VCaP (cell line): ENCODE data around the gene MAGEF1.

Experiments used
- H3K27ac ChIP-seq: fragments of 450-650 bp; 2 replicates; pipeline ENCODE4 v1.5.1; 2017
- CTCF ChIP-seq: fragments of 450-650 bp; conservative IDR thresholded peaks from 2 replicates; pipeline ENCODE4 v1.5.1; 2017; ENCODE audit warnings: mild to moderate bottlenecking, moderate library complexity

Gene MAGEF1, protein sequence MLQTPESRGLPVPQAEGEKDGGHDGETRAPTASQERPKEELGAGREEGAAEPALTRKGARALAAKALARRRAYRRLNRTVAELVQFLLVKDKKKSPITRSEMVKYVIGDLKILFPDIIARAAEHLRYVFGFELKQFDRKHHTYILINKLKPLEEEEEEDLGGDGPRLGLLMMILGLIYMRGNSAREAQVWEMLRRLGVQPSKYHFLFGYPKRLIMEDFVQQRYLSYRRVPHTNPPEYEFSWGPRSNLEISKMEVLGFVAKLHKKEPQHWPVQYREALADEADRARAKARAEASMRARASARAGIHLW

GRCh38 chr3:184711493-184712247, at the start of gene MAGEF1:
MAGEF1 (minus strand) TSS chr3:184712064; CDS start chr3:184711821, 243 bp downstream.
- no peak for TF ChIP-seq CTCF

DNA sequence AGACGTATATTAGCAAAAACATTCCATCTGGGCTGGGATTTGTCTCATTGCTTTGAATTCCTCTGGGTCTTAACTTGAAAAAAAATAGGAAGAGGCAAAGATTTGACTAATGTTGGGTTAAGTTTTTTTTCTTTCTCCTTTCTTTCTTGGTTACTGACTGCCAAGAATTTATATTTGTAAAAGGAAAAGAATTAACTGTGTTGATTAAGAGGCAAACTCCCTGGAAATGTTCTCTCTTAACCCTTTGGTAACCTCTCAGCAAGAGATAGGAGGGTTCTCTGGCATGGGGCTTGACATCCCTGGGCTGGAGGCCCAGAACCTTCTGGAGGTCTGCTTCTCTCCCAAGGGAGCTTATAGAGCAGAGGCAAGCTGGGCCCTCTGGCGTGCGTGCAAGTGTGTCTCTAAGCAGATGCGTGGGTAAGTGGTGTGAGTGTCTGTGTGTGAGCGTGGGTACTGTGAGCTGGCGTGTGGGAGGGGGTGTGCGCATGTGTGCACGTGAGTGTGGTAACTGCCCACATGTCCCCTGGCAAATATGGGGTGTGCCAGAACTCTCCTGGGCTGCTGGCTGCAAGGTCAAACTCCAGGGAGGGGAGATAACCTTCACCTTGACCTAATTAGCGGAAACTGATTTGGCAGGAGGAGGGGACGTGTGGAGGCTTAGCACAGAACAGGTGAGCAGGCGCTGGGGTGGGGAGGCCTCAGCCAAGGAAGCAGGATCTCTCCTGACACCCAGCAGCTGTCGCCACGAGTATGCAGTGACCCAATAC, 49.4 kb upstream of the MAGEF1 start:
- H3K27ac ChIP-seq: no peak overlapping the region
- no peak for TF ChIP-seq CTCF

More at GRCh38 chr3:184711493-184712247, at the start of gene MAGEF1:
- peak within 1 kb of the TSS; percentile 98 for H3K27ac ChIP-seq

GRCh38 chr3:184760337-184761074, 48.6 kb upstream of the MAGEF1 start:
- no peak for TF ChIP-seq CTCF
- no peak overlapping the region for H3K27ac ChIP-seq

GRCh38 chr3:184759666-184760200, 47.9 kb upstream of the MAGEF1 start:
- no peak overlapping the region for H3K27ac ChIP-seq
- TF ChIP-seq CTCF: no peak

- no peak for TF ChIP-seq CTCF
- no peak overlapping the region for H3K27ac ChIP-seq
Observed at GRCh38 chr3:184758056-184758455, 46.2 kb upstream of the MAGEF1 start.

- no peak overlapping the region for H3K27ac ChIP-seq
- TF ChIP-seq CTCF: no peak
Observed at GRCh38 chr3:184757022-184757651, 45.3 kb upstream of the MAGEF1 start.
